H1 (cell line): ENCODE results near the gene ACTN4.

Experiments
- ATF3 ChIP-seq: IDR thresholded peaks from 2 replicates; pipeline ENCODE4 v1.6.1; 2011; ENCODE audit warnings: low read depth, mild to moderate bottlenecking, low read length; ENCODE audit not compliant: insufficient read depth
- CHD1 ChIP-seq: IDR thresholded peaks from 2 replicates; pipeline ENCODE4 v1.6.1; 2012; ENCODE audit warnings: low read depth, low read length, improper control_type of control experiment
- CREB1 ChIP-seq: IDR thresholded peaks from 2 replicates; pipeline ENCODE4 v1.6.1; 2012; ENCODE audit warnings: inconsistent platforms
- NANOG ChIP-seq: IDR thresholded peaks from 2 replicates; pipeline ENCODE4 v1.6.1; 2011; ENCODE audit warnings: low read length, low read depth, mild to moderate bottlenecking, inconsistent platforms; ENCODE audit not compliant: insufficient read depth, poor library complexity, severe bottlenecking
- POLR2A ChIP-seq, 2 experiments: IDR thresholded peaks; 1 replicate in 1 of 2; 2 replicates in 1 of 2; pipeline ENCODE4 v1.6.1; 2011; ENCODE audit warnings: low read depth in 2 of 2, low read length in 2 of 2, mild to moderate bottlenecking in 2 of 2; ENCODE audit errors: control extremely low read depth in 1 of 2

- no peak for TF ChIP-seq CREB1
- TF ChIP-seq CHD1 = no peak
- no peak for TF ChIP-seq POLR2A (IDR thresholded peaks at IDR 0.05; ENCODE audit: control extremely low read depth in 1 of 2, low read depth in 2 of 2, low read length in 2 of 2)
- no peak for TF ChIP-seq ATF3
- TF ChIP-seq NANOG = no peak
Observed at GRCh38 chr19:38639679-38640078, 7.8 kb upstream of the ACTN4 start.
